Chondrocyte (in vitro differentiated cells): Measurements from ENCODE around the gene ATP6V1D. TPM values are rescaled to one million over a fixed set of nuclear protein-coding genes. Genes with fewer than 3 reads are reported as not detected.
"Not testable (repeated sequence)": the region's sequence is repeated elsewhere in the genome, so short reads cannot be mapped to it uniquely, and the experiment has no call there.

ENCODE experiments used
- DNase-seq: peaks from one replicate; pipeline ENCODE4 v3.0.0; 2021; ENCODE audit warnings: mixed read lengths, low spot score
- H3K27ac Mint-ChIP-seq: one replicate; pipeline ENCODE4 v1.8.0; 2021; ENCODE audit warnings: mild to moderate bottlenecking, moderate library complexity, mixed read lengths; ENCODE audit not compliant: unreplicated experiment
- H3K27me3 Mint-ChIP-seq: 2 replicates; pipeline ENCODE4 v1.8.0; 2021; ENCODE audit warnings: low read depth, mixed read lengths
- H3K36me3 Mint-ChIP-seq: 2 replicates; pipeline ENCODE4 v1.8.0; 2021; ENCODE audit warnings: low read depth, mixed read lengths
- H3K4me1 Mint-ChIP-seq: 2 replicates; pipeline ENCODE4 v1.8.0; 2021; ENCODE audit warnings: low read depth, mild to moderate bottlenecking, mixed read lengths
- H3K4me3 Mint-ChIP-seq: one replicate; pipeline ENCODE4 v1.8.0; 2021; ENCODE audit warnings: mild to moderate bottlenecking, moderate library complexity, mixed read lengths; ENCODE audit not compliant: unreplicated experiment
- H3K9me3 Mint-ChIP-seq: 2 replicates; pipeline ENCODE4 v1.8.0; 2021; ENCODE audit warnings: low read depth, mixed read lengths
- total RNA-seq: library from RNA; stranded (reverse); gene quantifications from 3 replicates; pipeline ENCODE4 v1.2.1, GENCODE V29; 2021
- TF ChIP-seq, protein P1 (sequence below): fragments of 200-600 bp; sonication (generic); IDR thresholded peaks from 2 replicates; pipeline ENCODE4 v1.5.0; 2021; ENCODE audit warnings: antibody characterized with exemption, mild to moderate bottlenecking, moderate library complexity

The ATP6V1D gene
- total RNA-seq, 1 donor from 2014 or later = 77.8 TPM

DNA sequence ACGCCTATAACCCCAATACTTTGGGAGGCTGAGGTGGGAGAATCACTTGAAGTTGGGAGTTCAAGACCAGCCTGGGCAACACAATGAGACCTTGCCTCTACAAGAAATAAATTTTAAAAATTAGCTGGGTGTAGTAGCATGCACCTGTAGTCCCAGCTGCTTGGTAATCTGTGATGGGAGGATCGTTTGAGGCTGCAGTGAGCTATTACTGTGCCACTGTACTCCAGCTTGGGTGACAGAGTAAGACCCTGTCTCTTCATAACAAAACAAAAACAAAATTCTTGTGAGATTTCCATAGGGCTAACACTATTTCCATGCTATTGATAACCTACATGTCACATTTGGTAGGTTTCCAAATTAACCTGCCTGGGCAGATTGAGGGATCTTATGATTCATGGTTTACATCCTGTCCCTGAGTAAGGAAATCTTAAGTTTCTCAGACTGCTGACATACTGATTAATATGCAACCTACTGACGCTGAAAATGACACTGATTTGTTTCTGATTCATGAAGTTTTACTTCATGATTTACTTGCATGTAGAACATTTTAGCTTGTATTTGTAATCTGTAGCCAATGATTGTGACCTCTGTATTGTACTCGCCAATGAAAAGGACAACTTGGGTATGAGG, 15.9 kb downstream of the ATP6V1D start:
- Mint-ChIP-seq H3K27ac (peak overlapping the region; percentile 42), H3K27me3 (no peaks in the 10 kb centered on the region), H3K9me3 (no peaks in the 10 kb centered on the region), H3K4me1 (peaks cover 7% of the 10 kb centered on the region), H3K4me3 (no peak overlapping the region), H3K36me3 (peaks cover 33% of the 10 kb centered on the region)
- DNase-seq = no peak
- TF ChIP-seq, protein P1, sequence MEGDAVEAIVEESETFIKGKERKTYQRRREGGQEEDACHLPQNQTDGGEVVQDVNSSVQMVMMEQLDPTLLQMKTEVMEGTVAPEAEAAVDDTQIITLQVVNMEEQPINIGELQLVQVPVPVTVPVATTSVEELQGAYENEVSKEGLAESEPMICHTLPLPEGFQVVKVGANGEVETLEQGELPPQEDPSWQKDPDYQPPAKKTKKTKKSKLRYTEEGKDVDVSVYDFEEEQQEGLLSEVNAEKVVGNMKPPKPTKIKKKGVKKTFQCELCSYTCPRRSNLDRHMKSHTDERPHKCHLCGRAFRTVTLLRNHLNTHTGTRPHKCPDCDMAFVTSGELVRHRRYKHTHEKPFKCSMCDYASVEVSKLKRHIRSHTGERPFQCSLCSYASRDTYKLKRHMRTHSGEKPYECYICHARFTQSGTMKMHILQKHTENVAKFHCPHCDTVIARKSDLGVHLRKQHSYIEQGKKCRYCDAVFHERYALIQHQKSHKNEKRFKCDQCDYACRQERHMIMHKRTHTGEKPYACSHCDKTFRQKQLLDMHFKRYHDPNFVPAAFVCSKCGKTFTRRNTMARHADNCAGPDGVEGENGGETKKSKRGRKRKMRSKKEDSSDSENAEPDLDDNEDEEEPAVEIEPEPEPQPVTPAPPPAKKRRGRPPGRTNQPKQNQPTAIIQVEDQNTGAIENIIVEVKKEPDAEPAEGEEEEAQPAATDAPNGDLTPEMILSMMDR = no peak

DNA sequence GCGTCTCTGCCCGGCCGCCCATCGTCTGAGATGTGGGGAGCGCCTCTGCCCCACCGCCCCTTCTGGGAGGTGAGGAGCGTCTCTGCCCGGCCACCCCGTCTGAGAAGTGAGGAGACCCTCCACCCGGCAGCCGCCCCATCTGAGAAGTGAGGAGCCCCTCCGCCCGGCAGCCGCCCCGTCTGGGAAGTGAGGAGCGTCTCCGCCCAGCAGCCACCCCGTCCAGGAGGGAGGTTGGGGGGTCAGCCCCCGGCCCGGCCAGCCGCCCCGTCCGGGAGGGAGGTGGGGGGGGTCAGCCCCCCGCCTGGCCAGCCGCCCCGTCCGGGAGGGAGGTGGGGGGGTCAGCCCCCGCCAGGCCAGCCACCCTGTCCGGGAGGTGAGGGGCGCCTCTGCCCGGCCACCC, 18.4 kb downstream of the ATP6V1D start:
- peaks cover 33% of the 10 kb centered on the region for H3K36me3 Mint-ChIP-seq
- not testable (repeated sequence) for H3K4me3 Mint-ChIP-seq, H3K27ac Mint-ChIP-seq, H3K27me3 Mint-ChIP-seq, DNase-seq, H3K4me1 Mint-ChIP-seq, H3K9me3 Mint-ChIP-seq

DNA sequence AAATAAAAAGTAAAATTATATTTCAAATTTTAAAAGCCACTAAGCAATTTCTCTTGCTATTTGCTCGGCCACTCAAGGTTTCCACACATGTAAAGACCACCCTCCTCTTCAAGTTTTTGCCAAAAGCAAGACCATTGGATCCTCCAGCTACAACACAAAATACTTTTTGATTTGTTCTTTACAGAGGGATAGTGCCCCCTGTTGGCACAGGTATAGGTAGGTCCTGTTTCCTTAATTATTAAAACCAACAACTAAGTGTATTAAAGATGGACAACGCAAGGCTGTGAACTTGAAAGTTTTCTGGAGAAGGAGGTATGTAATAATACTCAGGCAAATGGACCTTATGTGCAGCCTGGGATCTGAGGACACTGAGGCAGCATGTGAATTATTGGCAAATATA, 23.8 kb downstream of the ATP6V1D start:
- Mint-ChIP-seq H3K27me3 (no peaks in the 10 kb centered on the region), H3K27ac (no peak overlapping the region), H3K36me3 (peaks cover 33% of the 10 kb centered on the region), H3K4me3 (no peak overlapping the region), H3K4me1 (peaks cover 17% of the 10 kb centered on the region), H3K9me3 (no peaks in the 10 kb centered on the region)
- TF ChIP-seq, protein P1 = peak; percentile 71
- no peak for DNase-seq

DNA sequence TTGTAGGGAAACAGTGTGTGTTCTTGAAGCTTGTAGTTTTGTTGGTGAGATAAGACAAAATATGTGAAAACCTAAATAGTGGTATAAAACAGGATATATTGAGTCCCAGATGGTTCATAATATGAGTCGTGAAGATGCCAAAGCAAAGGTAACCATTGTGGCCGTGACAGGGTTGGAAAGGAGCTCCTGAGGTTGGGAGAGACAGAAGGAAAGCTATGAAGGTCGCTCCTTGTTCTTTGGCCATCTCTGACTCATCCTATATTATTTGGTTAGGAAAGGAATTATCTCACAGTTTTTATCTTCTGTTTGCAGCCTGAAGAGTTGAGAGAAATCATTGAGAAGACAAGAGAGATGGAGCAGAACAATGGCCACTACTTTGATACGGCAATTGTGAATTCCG, 27.1 kb downstream of the ATP6V1D start:
- no peak overlapping the region for H3K4me3 Mint-ChIP-seq
- peaks cover 17% of the 10 kb centered on the region for H3K4me1 Mint-ChIP-seq
- no peaks in the 10 kb centered on the region for H3K9me3 Mint-ChIP-seq
- peaks cover 36% of the 10 kb centered on the region for H3K36me3 Mint-ChIP-seq
- TF ChIP-seq, protein P1 = no peak
- peak overlapping the region; percentile 3 for H3K27ac Mint-ChIP-seq
- no peaks in the 10 kb centered on the region for H3K27me3 Mint-ChIP-seq
- no peak for DNase-seq

DNA sequence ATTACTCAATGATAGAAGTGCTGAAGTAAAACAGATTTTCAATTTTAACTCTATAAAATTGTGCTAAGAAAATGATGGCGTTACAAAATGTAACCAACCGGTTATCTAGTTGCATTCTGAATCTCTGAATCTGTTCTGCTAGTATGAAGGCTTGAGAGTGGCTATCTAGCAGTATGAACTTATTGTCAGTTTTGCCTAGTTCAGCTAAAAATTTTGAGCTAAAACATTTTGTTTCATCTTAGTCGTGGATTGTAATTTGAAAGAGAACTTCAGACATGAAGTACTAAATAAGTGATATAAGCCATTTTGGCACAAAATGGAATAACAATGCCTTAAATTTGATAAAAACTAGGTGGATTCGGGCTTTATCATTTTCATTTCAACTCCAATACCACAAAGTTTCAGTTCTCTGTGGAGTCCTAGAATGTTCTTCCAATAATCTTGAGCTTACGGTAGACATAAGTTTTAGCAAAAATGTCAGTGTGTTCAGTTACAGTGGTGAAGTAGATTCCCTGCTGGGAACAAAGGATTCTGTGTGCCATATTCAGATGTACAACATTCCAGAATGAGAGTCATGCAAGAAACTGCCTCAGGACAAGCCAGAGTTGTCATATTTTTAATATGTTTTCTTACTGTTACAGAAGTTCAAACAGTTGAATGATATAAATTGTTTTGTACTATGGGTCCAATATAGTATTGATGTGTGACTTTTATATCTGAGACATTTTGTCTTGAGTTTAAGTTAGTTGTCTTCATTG, 28.1 kb downstream of the ATP6V1D start:
- peak overlapping the region; percentile 60 for H3K27ac Mint-ChIP-seq
- peaks cover 37% of the 10 kb centered on the region for H3K36me3 Mint-ChIP-seq
- DNase-seq = no peak
- H3K4me3 Mint-ChIP-seq = no peak overlapping the region
- no peaks in the 10 kb centered on the region for H3K9me3 Mint-ChIP-seq
- peaks cover 17% of the 10 kb centered on the region for H3K4me1 Mint-ChIP-seq
- TF ChIP-seq, protein P1 = no peak
- H3K27me3 Mint-ChIP-seq = no peaks in the 10 kb centered on the region

DNA sequence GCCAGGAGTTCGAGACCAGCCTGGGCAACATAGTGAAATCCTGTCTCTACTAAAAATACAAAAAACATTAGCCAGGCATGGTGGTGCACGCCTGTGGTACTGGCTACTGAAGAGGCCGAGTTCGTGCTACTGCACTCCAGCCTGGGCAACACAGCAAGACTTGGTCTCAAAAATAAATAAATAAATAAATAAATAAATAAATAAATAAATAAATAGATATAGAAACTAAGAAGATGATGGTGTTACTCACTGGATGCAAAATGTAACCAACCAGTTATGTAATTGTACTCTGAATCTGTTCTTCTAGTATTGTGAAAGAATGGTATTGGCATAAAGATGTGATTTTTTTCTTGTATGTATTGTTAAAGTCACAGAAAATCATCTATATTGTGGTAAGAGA, 29.9 kb downstream of the ATP6V1D start:
- H3K27ac Mint-ChIP-seq, DNase-seq, H3K9me3 Mint-ChIP-seq, H3K4me3 Mint-ChIP-seq, H3K27me3 Mint-ChIP-seq: not testable (repeated sequence)
- H3K4me1 Mint-ChIP-seq = peaks cover 17% of the 10 kb centered on the region
- peaks cover 34% of the 10 kb centered on the region for H3K36me3 Mint-ChIP-seq
